Measurements from ENCODE around the gene ADH1B. TPM values are rescaled to one million over a fixed set of nuclear protein-coding genes. Genes with fewer than 3 reads are reported as not detected.
"Not testable (repeated sequence)": the region's sequence is repeated elsewhere in the genome, so short reads cannot be mapped to it uniquely, and the experiment has no call there.

ADH1B gene
- total RNA-seq, 2 donors from 2014 or later: not detected

DNA sequence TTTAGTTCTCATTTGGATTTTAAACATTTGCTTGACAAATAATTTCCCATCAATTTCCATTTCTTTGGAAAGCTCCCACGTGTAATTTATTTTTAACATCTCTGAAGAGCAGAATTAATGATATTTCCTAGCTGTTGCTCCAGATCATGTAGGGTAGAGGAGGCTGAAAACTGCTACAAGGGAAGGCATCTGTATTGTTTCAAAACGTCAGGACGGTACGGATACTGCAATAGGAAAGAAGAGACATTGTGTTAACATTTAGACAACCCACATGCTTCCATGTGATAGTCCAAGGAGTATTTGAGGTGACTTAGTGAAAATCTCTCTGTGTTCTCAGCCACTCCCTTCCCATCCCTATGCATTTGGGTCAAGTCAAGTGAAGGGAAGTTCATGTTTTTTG is 15.4 kb upstream of the ADH1B start:
- no peaks in the 10 kb centered on the region for H3K36me3 Mint-ChIP-seq
- H3K27ac Mint-ChIP-seq: no peak overlapping the region
- no peaks in the 10 kb centered on the region for H3K9me3 Mint-ChIP-seq
- DNase-seq (ENCODE audit: low spot score in 2 of 2) (no peak), ATAC-seq (no peak)

DNA sequence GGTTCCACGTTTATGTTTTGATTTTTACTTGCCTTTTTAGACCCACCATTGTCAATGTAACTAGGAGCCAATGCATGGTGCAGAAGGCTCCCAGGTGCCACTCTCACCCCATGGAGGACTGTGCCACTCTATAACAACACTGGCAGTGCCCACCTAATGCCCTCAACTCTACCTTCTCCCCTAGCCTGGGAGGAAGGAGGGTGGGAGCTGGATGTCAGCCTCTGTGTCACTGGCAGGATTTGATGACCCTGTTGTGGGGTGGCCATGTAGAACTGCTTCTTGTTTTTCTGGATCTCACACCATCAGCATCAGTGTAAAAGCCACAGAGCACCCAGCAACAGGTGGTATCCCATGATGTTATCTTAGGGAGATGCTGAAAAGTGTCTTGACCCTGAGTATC is 13.7 kb upstream of the ADH1B start:
- no peak for ATAC-seq
- Mint-ChIP-seq H3K36me3 (no peaks in the 10 kb centered on the region), H3K27ac (no peak overlapping the region), H3K9me3 (no peaks in the 10 kb centered on the region)
- no peak for DNase-seq (ENCODE audit: low spot score in 2 of 2)

DNA sequence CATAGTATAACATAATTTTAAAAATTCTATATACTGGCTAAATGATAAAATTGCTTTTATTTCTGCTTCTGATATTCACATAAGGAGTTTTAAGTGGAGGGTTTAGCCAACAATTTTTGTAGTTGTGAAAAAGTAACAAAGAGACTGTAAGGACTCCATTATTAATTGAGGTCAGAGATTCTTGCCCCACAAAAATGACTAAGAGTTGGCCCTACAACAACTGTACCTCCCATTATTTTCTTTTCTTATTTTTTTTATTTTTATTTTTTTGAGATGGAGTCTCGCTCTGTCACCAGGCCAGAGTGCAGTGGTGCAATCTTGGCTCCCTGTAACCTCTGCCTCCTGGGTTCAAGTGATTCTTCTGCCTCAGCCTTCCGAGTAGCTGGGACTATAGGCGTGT is 9.4 kb upstream of the ADH1B start:
- no peak for DNase-seq (ENCODE audit: low spot score in 2 of 2)
- no peak for ATAC-seq
- Mint-ChIP-seq H3K36me3 (no peaks in the 10 kb centered on the region), H3K9me3 (no peaks in the 10 kb centered on the region), H3K27ac (no peak overlapping the region)

DNA sequence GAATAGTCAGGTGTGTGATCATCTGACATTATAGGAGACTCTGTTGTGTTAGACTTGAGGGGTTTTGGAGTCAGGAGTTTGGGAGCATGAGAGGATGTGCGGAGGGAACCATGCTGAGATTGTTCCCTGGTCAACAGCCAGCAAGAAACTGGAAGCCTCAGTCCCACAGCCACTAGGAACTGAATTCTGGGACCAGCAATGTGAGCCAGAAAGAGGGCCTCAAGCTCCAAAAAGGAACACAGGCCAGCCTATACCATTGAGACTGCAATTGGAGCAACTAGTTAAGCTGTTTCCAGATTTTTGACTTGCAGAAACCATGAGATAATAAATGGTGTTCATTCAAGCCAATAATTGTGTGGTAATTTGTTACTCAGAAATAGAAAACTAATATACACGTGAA is 8.7 kb upstream of the ADH1B start:
- no peak overlapping the region for H3K27ac Mint-ChIP-seq
- DNase-seq (ENCODE audit: low spot score in 2 of 2) (no peak), ATAC-seq (no peak)
- no peaks in the 10 kb centered on the region for H3K9me3 Mint-ChIP-seq
- H3K36me3 Mint-ChIP-seq: no peaks in the 10 kb centered on the region

DNA sequence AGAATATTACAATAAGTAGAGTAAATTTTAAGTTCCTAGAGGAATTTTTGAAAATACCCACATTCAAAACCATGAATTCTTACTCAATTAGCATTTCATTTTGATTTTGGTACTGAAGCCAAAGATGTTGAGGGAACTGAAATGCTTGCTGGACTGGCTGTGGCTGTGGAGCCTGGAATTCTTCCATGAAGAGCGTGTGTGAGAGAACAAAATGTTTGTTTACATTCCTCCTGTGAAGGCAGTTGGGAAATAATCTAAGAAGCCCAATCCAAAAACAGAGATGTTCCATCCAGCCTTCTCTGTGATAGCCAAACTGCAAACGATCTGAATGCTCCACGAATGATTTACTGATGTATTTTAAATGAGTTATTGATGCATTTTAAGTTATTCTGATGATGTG is 3.8 kb upstream of the ADH1B start:
- H3K36me3 Mint-ChIP-seq: no peaks in the 10 kb centered on the region
- ATAC-seq (no peak), DNase-seq (ENCODE audit: low spot score in 2 of 2) (no peak)
- no peak overlapping the region for H3K27ac Mint-ChIP-seq
- H3K9me3 Mint-ChIP-seq: no peaks in the 10 kb centered on the region

DNA sequence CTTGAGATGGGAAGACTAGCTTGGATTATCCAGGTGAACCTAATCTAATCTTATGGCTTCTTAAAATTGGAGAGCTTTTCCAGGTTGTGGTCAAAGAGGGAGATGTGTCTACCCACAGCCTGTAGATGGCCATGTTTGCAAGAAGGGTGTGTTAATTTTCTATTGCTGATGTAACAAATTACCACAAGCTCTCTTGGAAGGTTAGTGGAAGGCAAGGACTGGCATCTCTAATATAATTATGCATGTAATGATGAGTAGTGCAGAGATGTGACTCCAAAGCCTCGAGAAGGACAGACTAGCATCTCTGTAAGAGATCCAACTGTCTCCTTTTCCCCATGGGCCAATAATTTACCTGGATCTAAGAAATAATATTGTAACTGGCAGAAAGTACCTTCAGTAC is 3.2 kb upstream of the ADH1B start:
- ATAC-seq (no peak), DNase-seq (ENCODE audit: low spot score in 2 of 2) (no peak)
- Mint-ChIP-seq H3K36me3 (no peaks in the 10 kb centered on the region), H3K9me3 (no peaks in the 10 kb centered on the region), H3K27ac (no peak overlapping the region)

DNA sequence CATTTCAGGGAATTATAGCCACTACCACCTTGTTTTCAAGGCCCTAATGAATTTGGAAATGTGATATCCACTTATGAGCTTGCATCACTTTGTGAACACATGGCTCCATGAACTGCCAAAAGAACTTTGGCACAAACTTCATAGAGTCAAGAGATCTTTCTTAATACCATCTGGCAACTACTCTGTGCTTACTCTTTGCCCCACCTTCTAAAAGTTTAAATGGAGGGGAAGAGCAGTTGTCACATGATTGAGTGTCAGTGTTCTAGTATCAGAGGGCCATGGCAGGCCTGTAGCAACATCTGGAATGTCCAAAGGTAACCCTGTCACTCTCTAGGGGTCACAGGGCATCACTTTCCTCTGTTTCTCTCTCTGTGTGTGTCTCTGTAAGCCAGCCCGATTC is 2.6 kb upstream of the ADH1B start:
- Mint-ChIP-seq H3K27ac (no peak overlapping the region), H3K36me3 (no peaks in the 10 kb centered on the region), H3K9me3 (no peaks in the 10 kb centered on the region)
- ATAC-seq (no peak), DNase-seq (ENCODE audit: low spot score in 2 of 2) (no peak)

DNA sequence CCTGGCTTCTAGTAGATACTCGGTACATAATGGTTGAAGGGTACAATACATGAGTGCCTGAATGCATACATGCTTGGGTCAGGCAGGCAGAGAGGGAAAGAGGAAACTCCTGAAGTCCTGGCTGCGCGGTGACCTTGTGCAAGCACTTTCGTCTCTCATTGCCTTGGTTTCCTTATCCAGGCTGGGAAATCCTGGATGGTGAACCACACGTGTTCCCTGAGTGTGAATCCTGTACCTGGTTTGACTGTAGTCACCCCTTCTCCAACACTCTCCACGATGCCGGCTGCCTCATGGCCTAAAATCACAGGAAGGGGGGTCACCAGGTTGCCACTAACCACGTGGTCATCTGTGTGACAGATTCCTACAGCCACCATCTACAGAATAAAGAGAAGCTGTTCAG is 3.4 kb downstream of the ADH1B start:
- not testable (repeated sequence) for H3K9me3 Mint-ChIP-seq; H3K27ac Mint-ChIP-seq; DNase-seq (ENCODE audit: low spot score in 2 of 2); ATAC-seq; H3K36me3 Mint-ChIP-seq

DNA sequence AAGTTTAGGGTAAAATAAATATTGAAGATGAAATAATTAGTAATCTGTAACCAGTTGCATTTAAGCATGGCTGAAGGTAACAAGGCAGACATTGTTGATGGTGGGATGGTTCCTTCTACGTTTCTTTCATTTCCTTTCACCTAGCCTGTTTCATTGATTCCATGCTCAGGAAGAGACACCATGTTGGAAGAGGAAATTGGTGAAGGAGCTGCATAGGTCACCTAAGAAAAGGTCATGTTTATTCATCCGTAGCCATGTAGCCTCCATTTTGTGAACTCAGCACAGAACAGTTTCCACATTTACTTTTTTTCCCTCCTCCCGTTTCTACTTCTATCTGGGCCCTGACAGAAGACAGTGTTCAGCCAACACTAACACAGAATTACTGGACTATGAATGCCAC is 3.8 kb downstream of the ADH1B start:
- H3K36me3 Mint-ChIP-seq: no peaks in the 10 kb centered on the region
- ATAC-seq (no peak), DNase-seq (ENCODE audit: low spot score in 2 of 2) (no peak)
- H3K27ac Mint-ChIP-seq: no peak overlapping the region
- H3K9me3 Mint-ChIP-seq: no peaks in the 10 kb centered on the region

DNA sequence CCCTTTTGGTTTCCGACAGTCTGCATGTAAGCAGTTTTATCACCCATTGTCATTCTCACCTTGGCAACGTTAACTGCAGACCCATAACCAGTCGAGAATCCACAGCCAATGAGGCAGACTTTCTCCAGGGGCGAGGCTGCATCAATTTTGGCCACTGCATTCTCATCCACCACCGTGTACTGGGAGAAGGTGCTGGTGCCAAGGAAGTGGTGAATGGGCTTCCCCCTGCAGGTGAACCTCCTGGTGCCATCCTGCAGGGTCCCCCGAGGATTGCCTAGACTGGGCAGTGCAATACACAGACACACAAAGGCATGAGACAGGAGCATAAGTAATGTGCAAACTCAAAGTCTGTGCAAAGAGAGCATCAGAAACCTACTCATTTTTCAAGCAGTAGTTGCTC is 5.4 kb downstream of the ADH1B start:
- no peak for DNase-seq (ENCODE audit: low spot score in 2 of 2)
- Mint-ChIP-seq H3K36me3 (no peaks in the 10 kb centered on the region), H3K9me3 (no peaks in the 10 kb centered on the region), H3K27ac (no peak overlapping the region)
- no peak for ATAC-seq

DNA sequence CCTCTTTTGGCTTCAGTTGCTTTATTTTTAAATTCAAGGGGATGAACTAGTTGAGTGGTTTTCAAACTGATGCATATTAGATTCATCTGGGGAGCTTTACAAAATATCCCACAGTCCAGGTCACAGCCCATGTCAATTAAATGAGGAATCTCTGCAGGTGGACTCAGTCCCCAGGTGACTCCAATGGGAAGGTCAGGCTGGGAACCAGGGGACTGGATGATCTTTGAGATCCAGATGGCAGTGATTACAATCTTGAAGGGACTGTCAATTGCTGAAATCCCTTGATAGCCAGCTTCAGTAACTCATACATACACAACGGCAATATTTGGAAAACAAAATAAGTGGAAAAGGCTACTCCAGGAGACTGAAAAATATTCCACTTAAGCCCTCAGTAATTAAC is 7.0 kb downstream of the ADH1B start:
- DNase-seq (ENCODE audit: low spot score in 2 of 2): no peak
- ATAC-seq: no peak
- Mint-ChIP-seq H3K9me3 (no peaks in the 10 kb centered on the region), H3K27ac (no peak overlapping the region), H3K36me3 (no peaks in the 10 kb centered on the region)

DNA sequence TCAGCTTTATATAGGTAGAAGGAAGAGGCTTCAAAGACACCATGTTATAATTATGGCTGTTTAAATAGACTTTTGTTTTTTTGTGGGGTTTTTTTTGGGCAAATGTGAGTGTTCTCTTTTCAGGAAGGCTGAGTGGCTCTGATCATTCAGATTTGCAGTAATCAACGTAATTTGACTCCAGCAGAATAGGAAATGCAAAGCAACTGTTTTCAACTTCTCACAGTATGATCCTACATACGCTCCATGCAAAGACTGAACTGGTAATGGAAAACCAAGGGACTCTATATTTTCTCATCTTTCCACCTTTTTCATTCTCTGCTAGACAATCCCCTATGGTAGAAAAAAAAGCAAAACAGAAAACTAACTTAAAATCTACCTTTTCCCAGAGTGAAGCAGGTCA is 10.8 kb downstream of the ADH1B start:
- ATAC-seq: no peak
- no peaks in the 10 kb centered on the region for H3K9me3 Mint-ChIP-seq

DNA sequence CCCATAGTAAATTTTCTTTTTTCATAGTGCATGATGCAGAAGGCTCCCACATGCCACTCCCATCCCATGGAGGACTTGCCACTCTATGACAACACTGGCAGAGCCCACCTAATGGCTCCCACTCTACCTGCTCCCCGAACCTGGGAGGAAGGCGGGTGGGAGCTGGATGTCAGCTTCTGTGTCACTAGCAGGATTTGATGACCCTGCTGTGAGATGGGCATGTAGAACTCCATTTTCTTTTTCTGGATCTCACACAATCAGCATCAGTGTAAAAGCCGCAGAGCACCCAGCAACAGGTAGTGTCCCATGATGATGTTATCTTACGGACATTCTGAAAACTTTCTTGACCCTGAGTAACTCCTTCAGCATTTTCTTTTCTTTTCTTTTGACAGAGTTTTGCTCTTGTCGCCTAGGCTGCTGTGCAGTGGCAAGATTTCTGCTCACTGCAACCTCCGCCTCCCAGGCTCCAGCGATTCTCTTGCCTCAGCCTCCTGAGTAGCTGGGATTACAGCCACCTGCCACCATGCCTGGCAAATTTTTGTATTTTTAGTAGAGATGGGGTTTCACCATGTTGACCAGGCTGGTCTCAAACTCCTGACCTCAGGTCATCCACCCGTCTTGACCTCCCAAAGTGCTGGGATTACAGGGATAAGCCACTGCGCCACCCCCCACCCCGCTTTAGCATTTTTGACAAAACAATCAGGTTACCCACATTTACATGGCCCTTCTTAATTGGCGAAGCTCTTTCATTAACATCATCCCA is 15.4 kb downstream of the ADH1B start:
- Mint-ChIP-seq H3K9me3 (peaks cover 0 to 5% of the 10 kb centered on the region in 2 donors), H3K27ac (no peak overlapping the region)
- no peak for DNase-seq (ENCODE audit: low spot score in 2 of 2)

More for the DNA sequence above, 10.8 kb downstream of the ADH1B start:
- DNase-seq (ENCODE audit: low spot score in 2 of 2): no peak
- no peaks in the 10 kb centered on the region for H3K36me3 Mint-ChIP-seq
- no peak overlapping the region for H3K27ac Mint-ChIP-seq

DNA sequence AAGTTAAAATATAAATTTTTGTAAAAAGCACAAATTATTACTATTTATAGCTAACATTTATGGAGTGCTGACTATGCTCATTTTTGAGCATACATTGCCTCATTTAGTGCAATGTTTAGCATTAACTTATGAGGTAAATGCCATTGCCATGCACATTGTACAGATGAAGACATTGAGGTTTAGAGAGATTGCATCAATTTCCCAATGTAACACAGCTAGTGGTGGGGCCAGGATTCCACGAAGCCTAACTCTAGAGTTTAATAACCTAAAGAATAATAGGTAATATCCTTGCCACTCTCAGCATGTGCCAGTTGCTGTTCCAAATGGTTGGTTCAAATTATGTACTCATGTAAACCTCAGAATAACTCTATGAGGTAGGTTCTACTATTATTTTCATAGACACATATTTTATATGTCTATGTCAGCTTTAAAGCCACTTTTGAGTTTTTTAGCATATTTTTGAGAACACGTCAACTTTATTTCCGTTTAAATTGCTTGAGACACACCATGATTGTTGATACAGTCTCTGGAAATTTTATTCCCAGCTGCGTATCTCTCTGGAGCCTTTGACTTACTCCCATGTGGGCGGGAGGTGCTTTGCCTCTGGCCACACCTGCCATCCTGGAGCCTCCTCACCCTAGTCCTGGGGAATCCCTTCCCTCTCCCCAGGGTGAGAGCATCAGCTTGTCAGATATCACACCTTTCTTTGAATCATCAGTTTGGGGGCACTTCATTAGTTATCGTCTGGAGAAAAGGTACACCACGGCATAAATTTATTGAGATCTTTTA is 19.6 kb downstream of the ADH1B start:
- Mint-ChIP-seq H3K9me3 (peaks cover 10 to 14% of the 10 kb centered on the region in 2 donors), H3K27ac (no peak overlapping the region), H3K36me3 (peaks cover 0 to 7% of the 10 kb centered on the region in 2 donors)
- no peak for DNase-seq (ENCODE audit: low spot score in 2 of 2)
- no peak for ATAC-seq

More for the DNA sequence above, 15.4 kb downstream of the ADH1B start:
- H3K36me3 Mint-ChIP-seq: peaks cover 0 to 7% of the 10 kb centered on the region in 2 donors
- no peak for ATAC-seq

DNA sequence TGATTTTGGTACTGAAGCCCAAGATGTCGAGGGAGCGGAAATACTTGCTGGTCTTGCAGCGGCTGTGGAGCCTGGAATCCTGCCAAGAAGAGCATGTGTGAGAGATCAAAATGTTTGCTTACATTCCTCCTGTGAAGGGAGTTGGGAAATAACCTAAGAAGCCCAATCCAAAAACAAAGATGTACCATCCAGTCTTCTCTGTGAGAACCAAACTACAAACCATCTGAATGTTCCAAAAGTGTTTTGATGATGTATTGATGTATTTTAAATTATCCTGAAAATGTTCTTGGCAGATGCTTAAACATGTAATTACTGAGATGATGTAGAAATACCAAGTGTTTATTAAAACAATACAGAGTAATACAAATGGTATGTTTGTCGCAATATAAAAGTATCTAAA is 20.3 kb downstream of the ADH1B start:
- ATAC-seq: no peak
- peaks cover 3 to 7% of the 10 kb centered on the region in 2 donors for H3K36me3 Mint-ChIP-seq

DNA sequence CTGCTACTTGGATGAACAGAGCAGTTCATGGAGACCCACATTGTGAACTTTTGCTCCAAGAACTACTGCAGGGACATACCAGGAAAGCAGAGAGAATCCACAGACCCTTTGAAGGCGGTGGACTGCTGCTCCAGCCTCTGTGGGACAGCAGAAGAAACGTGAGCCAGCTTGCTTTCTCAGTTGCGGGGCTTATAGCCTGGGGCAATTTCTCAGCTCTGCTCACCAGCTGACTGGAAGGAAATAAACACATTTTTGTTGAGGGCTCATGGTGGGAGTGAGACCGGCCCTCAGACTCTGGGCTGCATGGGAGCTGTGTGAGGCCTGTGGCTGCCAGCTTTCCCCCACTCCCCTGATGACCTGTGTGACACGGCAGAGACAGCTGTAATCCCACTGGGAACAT is 27.8 kb downstream of the ADH1B start:
- peaks cover 0 to 17% of the 10 kb centered on the region in 2 donors for H3K36me3 Mint-ChIP-seq
- ATAC-seq: no peak

More for the DNA sequence above, 20.3 kb downstream of the ADH1B start:
- no peak for DNase-seq (ENCODE audit: low spot score in 2 of 2)
- Mint-ChIP-seq H3K9me3 (peaks cover 16 to 20% of the 10 kb centered on the region in 2 donors), H3K27ac (no peak overlapping the region)

DNA sequence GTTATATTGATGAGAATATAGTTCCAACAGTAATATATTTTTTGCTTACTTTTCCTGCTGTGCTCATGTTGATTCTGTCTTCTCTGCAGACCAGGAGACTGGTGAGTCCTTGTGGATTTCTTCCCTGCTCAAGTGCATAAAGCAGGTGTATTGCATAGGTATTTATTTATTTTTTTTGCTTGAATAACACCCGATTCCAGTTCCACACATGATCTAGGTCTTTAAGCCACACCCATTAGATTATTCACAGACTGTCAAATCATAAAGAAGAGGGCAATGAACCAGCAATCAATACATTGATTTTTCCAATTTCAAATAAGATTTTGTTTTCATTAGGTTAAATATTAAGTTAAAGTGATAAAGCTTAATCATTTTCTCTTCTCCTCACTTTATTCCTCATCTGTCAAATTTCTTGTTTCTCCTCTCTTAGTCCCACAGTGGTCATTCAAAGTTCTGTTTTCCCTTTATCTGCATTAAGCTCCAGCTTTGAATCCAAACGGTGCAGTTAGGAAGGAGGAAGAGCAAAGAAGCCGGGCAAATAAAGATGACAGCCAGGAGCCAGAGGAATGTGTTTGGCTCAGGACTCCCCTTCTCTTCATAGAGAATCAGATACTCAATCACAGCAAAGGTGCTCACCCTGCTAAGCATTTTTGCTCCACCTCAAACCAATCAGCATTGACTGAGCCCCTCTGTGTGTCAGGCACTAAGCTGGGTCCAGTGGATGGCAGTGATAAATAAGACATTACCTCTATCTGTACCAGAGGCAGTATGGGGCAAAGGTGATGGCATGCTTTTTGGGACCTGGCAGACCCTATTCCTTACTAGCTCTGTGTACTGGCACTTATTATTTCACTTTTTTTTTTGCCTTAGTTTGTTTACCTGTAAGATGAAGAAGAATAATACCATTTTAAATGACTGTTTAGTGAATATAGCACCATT is 30.1 kb downstream of the ADH1B start, which contains the start of gene ADH1A:
TSS of gene ADH1A (minus strand) at position 138 of the 939 bp plus-strand sequence. CDS start at position 67, 71 bp downstream.
- Mint-ChIP-seq H3K36me3 (peaks cover 0 to 15% of the 10 kb centered on the region in 2 donors), H3K27ac (no peak within 1 kb of the TSS), H3K9me3 (peaks cover 17 to 18% of the 10 kb centered on the region in 2 donors)
- DNase-seq (ENCODE audit: low spot score in 2 of 2) (no peak), ATAC-seq (no peak)

More for the DNA sequence above, 27.8 kb downstream of the ADH1B start:
- no peak overlapping the region for H3K27ac Mint-ChIP-seq
- no peak for DNase-seq (ENCODE audit: low spot score in 2 of 2)
- peaks cover 23 to 32% of the 10 kb centered on the region in 2 donors for H3K9me3 Mint-ChIP-seq
